GM23338 (cell line): ENCODE measurements around the gene DOCK7. TPM values are rescaled to one million over a fixed set of nuclear protein-coding genes. Genes with fewer than 3 reads are reported as not detected.

Experiments used
- ATAC-seq: fragments of 200-7000 bp; cut with Tn5 transposase; 3 replicates; pipeline ENCODE4 v1.9.1; 2020
- DNase-seq: peaks from one replicate; pipeline ENCODE4 v3.0.0-alpha.2; 2015; ENCODE audit warnings: low spot score
- H2AFZ ChIP-seq: fragments of 200-600 bp; sonication (generic); 2 replicates; pipeline ENCODE4 v1.8.0; 2016; ENCODE audit warnings: antibody characterized with exemption, mild to moderate bottlenecking, moderate library complexity
- H3F3A ChIP-seq: fragments of 200-600 bp; sonication (generic); replicated peaks from 2 replicates; pipeline ENCODE4 v1.8.0; 2017; ENCODE audit warnings: antibody characterized with exemption, mixed run types, low read depth
- H3K27ac ChIP-seq: fragments of 200-600 bp; sonication (generic); 2 replicates; pipeline ENCODE4 v1.6.1; 2016; ENCODE audit warnings: low read depth
- H3K27me3 ChIP-seq: fragments of 200-600 bp; sonication (generic); 2 replicates; pipeline ENCODE4 v1.8.0; 2016; ENCODE audit warnings: mild to moderate bottlenecking, mixed run types, moderate library complexity; ENCODE audit not compliant: insufficient read depth
- H3K36me3 ChIP-seq: fragments of 200-600 bp; sonication (generic); 2 replicates; pipeline ENCODE4 v1.8.0; 2016; ENCODE audit warnings: mild to moderate bottlenecking; ENCODE audit not compliant: insufficient read depth
- H3K4me1 ChIP-seq: fragments of 200-600 bp; sonication (generic); 2 replicates; pipeline ENCODE4 v1.8.0; 2016; ENCODE audit warnings: mild to moderate bottlenecking, moderate library complexity; ENCODE audit not compliant: insufficient read depth
- H3K4me2 ChIP-seq: fragments of 200-600 bp; sonication (generic); 2 replicates; pipeline ENCODE4 v1.7.1; 2017; ENCODE audit warnings: mixed run types
- H3K4me3 ChIP-seq: fragments of 200-600 bp; sonication (generic); 2 replicates; pipeline ENCODE4 v1.6.1; 2016; ENCODE audit warnings: mixed run types
- H3K79me2 ChIP-seq: fragments of 200-600 bp; sonication (generic); replicated peaks from 2 replicates; pipeline ENCODE4 v1.8.0; 2017; ENCODE audit warnings: mild to moderate bottlenecking; ENCODE audit not compliant: insufficient read depth
- H3K9me2 ChIP-seq: fragments of 200-600 bp; sonication (generic); 2 replicates; pipeline ENCODE4 v1.8.0; 2017; ENCODE audit not compliant: insufficient read depth
- H4K20me1 ChIP-seq: fragments of 200-600 bp; sonication (generic); replicated peaks from 2 replicates; pipeline ENCODE4 v1.8.0; 2017; ENCODE audit warnings: mild to moderate bottlenecking; ENCODE audit not compliant: insufficient read depth
- H3K27ac Mint-ChIP-seq: 2 replicates; pipeline ENCODE4 v1.8.0; 2020; ENCODE audit warnings: inconsistent platforms, mild to moderate bottlenecking, moderate library complexity, mixed read lengths
- H3K27me3 Mint-ChIP-seq: 3 replicates; pipeline ENCODE4 v1.8.0; 2022; ENCODE audit warnings: low read depth, mild to moderate bottlenecking, moderate library complexity, mixed read lengths, inconsistent platforms; ENCODE audit not compliant: insufficient read depth, poor library complexity
- H3K36me3 Mint-ChIP-seq: 3 replicates; pipeline ENCODE4 v1.8.0; 2021; ENCODE audit warnings: low read depth, mild to moderate bottlenecking, inconsistent platforms, moderate library complexity, mixed read lengths
- H3K4me1 Mint-ChIP-seq: 3 replicates; pipeline ENCODE4 v1.8.0; 2020; ENCODE audit warnings: mild to moderate bottlenecking, inconsistent platforms, mixed read lengths
- H3K4me3 Mint-ChIP-seq: 3 replicates; pipeline ENCODE4 v1.8.0; 2021; ENCODE audit warnings: moderate library complexity, mild to moderate bottlenecking, inconsistent platforms, mixed read lengths
- H3K9me3 Mint-ChIP-seq: 3 replicates; pipeline ENCODE4 v1.8.0; 2020; ENCODE audit warnings: moderate library complexity, mild to moderate bottlenecking, inconsistent platforms, mixed read lengths
- CREB1 ChIP-seq: fragments of 250-450 bp; sonication (Bioruptor Pico); IDR thresholded peaks from 2 replicates; pipeline ENCODE4 v1.5.0; 2020; ENCODE audit warnings: low read depth, mild to moderate bottlenecking, moderate library complexity
- EZH2 ChIP-seq: fragments of 200-600 bp; sonication (generic); IDR thresholded peaks from one replicate; pipeline ENCODE4 v1.8.0; 2017; ENCODE audit warnings: antibody characterized with exemption, mild to moderate bottlenecking, low read depth; ENCODE audit not compliant: unreplicated experiment
- EZH2phosphoT487 ChIP-seq: fragments of 200-600 bp; sonication (generic); IDR thresholded peaks from one replicate; pipeline ENCODE4 v1.8.1; 2018; ENCODE audit warnings: antibody characterized with exemption; ENCODE audit not compliant: unreplicated experiment
- JUNB ChIP-seq: IDR thresholded peaks from one replicate; pipeline ENCODE4 v1.6.1; 2016; ENCODE audit warnings: antibody characterized with exemption; ENCODE audit not compliant: unreplicated experiment
- POLR2AphosphoS5 ChIP-seq: IDR thresholded peaks from 2 replicates; pipeline ENCODE4 v1.6.1; 2016; ENCODE audit warnings: antibody characterized with exemption, low read depth
- STAT1 ChIP-seq: IDR thresholded peaks from one replicate; pipeline ENCODE4 v1.6.1; 2016; ENCODE audit warnings: antibody characterized with exemption; ENCODE audit not compliant: unreplicated experiment
- ZNF114 ChIP-seq: fragments of 250-450 bp; sonication (Bioruptor Pico); IDR thresholded peaks from 2 replicates; pipeline ENCODE4 v1.5.0; 2020; ENCODE audit warnings: mild to moderate bottlenecking, moderate library complexity
- ZNF331 ChIP-seq: fragments of 250-450 bp; sonication (Bioruptor Pico); IDR thresholded peaks from 2 replicates; pipeline ENCODE4 v1.5.0; 2020; ENCODE audit warnings: low read depth, mild to moderate bottlenecking, moderate library complexity
- polyA plus RNA-seq: library from polyadenylated mRNA; unstranded; fragments of >200 nt; fragmentation: Nextera tagmentation; extraction: Ambion mirVana; gene quantifications from 2 replicates; pipeline ENCODE4 v1.2.1, GENCODE V29; 2016
- total RNA-seq: library from RNA; depleted of rRNA; stranded (reverse); fragments of >200 nt; shearing (Covaris generic); gene quantifications from 2 replicates; pipeline ENCODE4 v1.2.3, GENCODE V29; 2014
- TF ChIP-seq, protein P1 (sequence below), 2 experiments: fragments of 200-600 bp in 1 of 2; sonication (generic) in 1 of 2; conservative IDR thresholded peaks; 2 replicates each; pipeline versions ENCODE4 v1.5.1 to v1.6.1; 2016 to 2017; ENCODE audit warnings: antibody characterized with exemption in 2 of 2, low read depth in 2 of 2, mild to moderate bottlenecking in 2 of 2, moderate library complexity in 1 of 2
- TF ChIP-seq, protein P2 (sequence below): IDR thresholded peaks from one replicate; pipeline ENCODE4 v1.6.1; 2018; ENCODE audit warnings: antibody characterized with exemption; ENCODE audit not compliant: unreplicated experiment
- TF ChIP-seq, protein P3 (sequence below): fragments of 250-450 bp; sonication (Bioruptor Pico); IDR thresholded peaks from 2 replicates; pipeline ENCODE4 v1.5.0; 2020; ENCODE audit warnings: mild to moderate bottlenecking, moderate library complexity
- TF ChIP-seq, protein P4 (sequence below): IDR thresholded peaks from 2 replicates; pipeline ENCODE4 v1.6.1; 2016; ENCODE audit warnings: antibody characterized with exemption

DOCK7 gene
- total and polyA plus RNA-seq, 2 experiments from 2014 or later, result 20.5 to 37.3 TPM

DNA sequence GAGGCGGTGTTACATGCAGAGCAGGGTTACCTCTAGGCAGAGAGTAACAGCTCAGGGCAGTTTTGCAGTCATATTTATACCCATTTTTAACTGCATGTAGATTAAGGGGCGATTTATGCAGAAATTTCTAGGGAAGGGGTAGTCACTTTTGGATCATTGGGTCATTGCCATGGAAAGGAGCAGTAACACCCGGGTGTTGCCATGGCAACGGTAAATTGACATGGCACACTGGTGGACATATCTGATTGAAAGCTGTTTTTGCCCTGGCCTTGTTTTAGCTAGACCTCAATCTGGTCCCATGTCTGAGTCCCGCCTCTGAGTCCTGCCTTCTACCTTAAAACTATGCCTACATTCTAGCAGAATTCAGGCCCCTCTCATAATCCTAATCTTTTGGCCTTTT is 263.1 kb downstream of the DOCK7 start (continued):
- TF ChIP-seq, protein P1, sequence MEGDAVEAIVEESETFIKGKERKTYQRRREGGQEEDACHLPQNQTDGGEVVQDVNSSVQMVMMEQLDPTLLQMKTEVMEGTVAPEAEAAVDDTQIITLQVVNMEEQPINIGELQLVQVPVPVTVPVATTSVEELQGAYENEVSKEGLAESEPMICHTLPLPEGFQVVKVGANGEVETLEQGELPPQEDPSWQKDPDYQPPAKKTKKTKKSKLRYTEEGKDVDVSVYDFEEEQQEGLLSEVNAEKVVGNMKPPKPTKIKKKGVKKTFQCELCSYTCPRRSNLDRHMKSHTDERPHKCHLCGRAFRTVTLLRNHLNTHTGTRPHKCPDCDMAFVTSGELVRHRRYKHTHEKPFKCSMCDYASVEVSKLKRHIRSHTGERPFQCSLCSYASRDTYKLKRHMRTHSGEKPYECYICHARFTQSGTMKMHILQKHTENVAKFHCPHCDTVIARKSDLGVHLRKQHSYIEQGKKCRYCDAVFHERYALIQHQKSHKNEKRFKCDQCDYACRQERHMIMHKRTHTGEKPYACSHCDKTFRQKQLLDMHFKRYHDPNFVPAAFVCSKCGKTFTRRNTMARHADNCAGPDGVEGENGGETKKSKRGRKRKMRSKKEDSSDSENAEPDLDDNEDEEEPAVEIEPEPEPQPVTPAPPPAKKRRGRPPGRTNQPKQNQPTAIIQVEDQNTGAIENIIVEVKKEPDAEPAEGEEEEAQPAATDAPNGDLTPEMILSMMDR (conservative IDR thresholded peaks at IDR 0.05; ENCODE audit: low read depth in 2 of 2), result no peak
- no peak for TF ChIP-seq POLR2AphosphoS5

DNA sequence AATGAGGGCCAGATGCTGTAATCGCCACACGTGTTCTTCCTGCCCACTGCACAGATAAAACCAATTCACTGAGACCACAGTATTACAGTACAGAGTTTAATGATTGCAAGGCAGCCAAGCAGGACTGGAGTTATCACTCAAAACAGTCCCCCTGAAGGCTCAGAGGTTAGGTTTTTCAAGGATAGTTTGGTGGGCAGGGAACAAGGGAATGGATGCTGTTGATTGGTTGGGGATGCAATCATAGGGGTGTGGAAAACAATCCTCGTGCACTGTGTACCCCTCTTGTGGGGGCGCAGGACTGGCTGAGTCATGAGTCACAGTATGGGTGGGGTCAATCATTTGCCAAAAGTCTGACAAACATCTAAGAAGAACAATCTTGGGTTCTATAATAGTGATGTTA is 263.8 kb downstream of the DOCK7 start:
- DNase-seq, result no peak
- Mint-ChIP-seq H3K27ac (no peak overlapping the region), H3K4me1 (peaks cover 4% of the 10 kb centered on the region; the same call in 1 of the 3 replicates), H3K36me3 (no peaks in the 10 kb centered on the region), H3K27me3 (no peaks in the 10 kb centered on the region), H3K4me3 (no peak overlapping the region), H3K9me3 (no peaks in the 10 kb centered on the region)
- no peaks in the 10 kb centered on the region for H3K36me3 ChIP-seq
- H2AFZ ChIP-seq, result peak overlapping the region; percentile 79; the same call in 1 of the 2 replicates
- H3K79me2 ChIP-seq, result no peaks in the 10 kb centered on the region
- H3K4me1 ChIP-seq, result no peaks in the 10 kb centered on the region
- no peak overlapping the region for H3K4me2 ChIP-seq
- H3K27ac ChIP-seq, result no peak overlapping the region
- H3K27me3 ChIP-seq, result no peaks in the 10 kb centered on the region
- no peak overlapping the region for H3K4me3 ChIP-seq
- H3K9me2 ChIP-seq, result no peaks in the 10 kb centered on the region; the same call in 1 of the 2 replicates
- H4K20me1 ChIP-seq, result no peaks in the 10 kb centered on the region
- ATAC-seq, result no peak; the same call in 2 of the 3 replicates
- no peaks in the 10 kb centered on the region for H3F3A ChIP-seq
- TF ChIP-seq ZNF331 (CRISPR knock-in tag) (no peak), STAT1 (no peak), EZH2 (no peak), ZNF114 (CRISPR knock-in tag) (no peak), POLR2AphosphoS5 (no peak), CREB1 (CRISPR knock-in tag) (no peak), EZH2phosphoT487 (no peak), JUNB (no peak)
- TF ChIP-seq, protein P2, sequence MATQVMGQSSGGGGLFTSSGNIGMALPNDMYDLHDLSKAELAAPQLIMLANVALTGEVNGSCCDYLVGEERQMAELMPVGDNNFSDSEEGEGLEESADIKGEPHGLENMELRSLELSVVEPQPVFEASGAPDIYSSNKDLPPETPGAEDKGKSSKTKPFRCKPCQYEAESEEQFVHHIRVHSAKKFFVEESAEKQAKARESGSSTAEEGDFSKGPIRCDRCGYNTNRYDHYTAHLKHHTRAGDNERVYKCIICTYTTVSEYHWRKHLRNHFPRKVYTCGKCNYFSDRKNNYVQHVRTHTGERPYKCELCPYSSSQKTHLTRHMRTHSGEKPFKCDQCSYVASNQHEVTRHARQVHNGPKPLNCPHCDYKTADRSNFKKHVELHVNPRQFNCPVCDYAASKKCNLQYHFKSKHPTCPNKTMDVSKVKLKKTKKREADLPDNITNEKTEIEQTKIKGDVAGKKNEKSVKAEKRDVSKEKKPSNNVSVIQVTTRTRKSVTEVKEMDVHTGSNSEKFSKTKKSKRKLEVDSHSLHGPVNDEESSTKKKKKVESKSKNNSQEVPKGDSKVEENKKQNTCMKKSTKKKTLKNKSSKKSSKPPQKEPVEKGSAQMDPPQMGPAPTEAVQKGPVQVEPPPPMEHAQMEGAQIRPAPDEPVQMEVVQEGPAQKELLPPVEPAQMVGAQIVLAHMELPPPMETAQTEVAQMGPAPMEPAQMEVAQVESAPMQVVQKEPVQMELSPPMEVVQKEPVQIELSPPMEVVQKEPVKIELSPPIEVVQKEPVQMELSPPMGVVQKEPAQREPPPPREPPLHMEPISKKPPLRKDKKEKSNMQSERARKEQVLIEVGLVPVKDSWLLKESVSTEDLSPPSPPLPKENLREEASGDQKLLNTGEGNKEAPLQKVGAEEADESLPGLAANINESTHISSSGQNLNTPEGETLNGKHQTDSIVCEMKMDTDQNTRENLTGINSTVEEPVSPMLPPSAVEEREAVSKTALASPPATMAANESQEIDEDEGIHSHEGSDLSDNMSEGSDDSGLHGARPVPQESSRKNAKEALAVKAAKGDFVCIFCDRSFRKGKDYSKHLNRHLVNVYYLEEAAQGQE, result no peak
- TF ChIP-seq, protein P3, sequence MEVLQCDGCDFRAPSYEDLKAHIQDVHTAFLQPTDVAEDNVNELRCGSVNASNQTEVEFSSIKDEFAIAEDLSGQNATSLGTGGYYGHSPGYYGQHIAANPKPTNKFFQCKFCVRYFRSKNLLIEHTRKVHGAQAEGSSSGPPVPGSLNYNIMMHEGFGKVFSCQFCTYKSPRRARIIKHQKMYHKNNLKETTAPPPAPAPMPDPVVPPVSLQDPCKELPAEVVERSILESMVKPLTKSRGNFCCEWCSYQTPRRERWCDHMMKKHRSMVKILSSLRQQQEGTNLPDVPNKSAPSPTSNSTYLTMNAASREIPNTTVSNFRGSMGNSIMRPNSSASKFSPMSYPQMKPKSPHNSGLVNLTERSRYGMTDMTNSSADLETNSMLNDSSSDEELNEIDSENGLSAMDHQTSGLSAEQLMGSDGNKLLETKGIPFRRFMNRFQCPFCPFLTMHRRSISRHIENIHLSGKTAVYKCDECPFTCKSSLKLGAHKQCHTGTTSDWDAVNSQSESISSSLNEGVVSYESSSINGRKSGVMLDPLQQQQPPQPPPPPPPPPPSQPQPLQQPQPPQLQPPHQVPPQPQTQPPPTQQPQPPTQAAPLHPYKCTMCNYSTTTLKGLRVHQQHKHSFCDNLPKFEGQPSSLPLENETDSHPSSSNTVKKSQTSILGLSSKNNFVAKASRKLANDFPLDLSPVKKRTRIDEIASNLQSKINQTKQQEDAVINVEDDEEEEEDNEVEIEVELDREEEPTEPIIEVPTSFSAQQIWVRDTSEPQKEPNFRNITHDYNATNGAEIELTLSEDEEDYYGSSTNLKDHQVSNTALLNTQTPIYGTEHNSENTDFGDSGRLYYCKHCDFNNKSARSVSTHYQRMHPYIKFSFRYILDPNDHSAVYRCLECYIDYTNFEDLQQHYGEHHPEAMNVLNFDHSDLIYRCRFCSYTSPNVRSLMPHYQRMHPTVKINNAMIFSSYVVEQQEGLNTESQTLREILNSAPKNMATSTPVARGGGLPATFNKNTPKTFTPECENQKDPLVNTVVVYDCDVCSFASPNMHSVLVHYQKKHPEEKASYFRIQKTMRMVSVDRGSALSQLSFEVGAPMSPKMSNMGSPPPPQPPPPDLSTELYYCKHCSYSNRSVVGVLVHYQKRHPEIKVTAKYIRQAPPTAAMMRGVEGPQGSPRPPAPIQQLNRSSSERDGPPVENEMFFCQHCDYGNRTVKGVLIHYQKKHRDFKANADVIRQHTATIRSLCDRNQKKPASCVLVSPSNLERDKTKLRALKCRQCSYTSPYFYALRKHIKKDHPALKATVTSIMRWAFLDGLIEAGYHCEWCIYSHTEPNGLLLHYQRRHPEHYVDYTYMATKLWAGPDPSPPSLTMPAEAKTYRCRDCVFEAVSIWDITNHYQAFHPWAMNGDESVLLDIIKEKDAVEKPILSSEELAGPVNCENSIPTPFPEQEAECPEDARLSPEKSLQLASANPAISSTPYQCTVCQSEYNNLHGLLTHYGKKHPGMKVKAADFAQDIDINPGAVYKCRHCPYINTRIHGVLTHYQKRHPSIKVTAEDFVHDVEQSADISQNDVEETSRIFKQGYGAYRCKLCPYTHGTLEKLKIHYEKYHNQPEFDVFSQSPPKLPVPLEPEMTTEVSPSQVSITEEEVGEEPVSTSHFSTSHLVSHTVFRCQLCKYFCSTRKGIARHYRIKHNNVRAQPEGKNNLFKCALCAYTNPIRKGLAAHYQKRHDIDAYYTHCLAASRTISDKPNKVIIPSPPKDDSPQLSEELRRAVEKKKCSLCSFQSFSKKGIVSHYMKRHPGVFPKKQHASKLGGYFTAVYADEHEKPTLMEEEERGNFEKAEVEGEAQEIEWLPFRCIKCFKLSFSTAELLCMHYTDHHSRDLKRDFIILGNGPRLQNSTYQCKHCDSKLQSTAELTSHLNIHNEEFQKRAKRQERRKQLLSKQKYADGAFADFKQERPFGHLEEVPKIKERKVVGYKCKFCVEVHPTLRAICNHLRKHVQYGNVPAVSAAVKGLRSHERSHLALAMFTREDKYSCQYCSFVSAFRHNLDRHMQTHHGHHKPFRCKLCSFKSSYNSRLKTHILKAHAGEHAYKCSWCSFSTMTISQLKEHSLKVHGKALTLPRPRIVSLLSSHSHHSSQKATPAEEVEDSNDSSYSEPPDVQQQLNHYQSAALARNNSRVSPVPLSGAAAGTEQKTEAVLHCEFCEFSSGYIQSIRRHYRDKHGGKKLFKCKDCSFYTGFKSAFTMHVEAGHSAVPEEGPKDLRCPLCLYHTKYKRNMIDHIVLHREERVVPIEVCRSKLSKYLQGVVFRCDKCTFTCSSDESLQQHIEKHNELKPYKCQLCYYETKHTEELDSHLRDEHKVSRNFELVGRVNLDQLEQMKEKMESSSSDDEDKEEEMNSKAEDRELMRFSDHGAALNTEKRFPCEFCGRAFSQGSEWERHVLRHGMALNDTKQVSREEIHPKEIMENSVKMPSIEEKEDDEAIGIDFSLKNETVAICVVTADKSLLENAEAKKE (CRISPR knock-in tag), result no peak
- TF ChIP-seq, protein P4, sequence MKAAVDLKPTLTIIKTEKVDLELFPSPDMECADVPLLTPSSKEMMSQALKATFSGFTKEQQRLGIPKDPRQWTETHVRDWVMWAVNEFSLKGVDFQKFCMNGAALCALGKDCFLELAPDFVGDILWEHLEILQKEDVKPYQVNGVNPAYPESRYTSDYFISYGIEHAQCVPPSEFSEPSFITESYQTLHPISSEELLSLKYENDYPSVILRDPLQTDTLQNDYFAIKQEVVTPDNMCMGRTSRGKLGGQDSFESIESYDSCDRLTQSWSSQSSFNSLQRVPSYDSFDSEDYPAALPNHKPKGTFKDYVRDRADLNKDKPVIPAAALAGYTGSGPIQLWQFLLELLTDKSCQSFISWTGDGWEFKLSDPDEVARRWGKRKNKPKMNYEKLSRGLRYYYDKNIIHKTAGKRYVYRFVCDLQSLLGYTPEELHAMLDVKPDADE, result no peak
